PC-9 (cell line): ENCODE measurements around the gene SNAPC1.

Experiments used
- EZH2 ChIP-seq: fragments of 200-600 bp; sonication (generic); IDR thresholded peaks from 2 replicates; pipeline ENCODE4 v1.8.0; 2017; ENCODE audit warnings: antibody characterized with exemption, low read depth
- TF ChIP-seq, protein P1 (sequence below): fragments of 200-600 bp; sonication (generic); conservative IDR thresholded peaks from 2 replicates; pipeline ENCODE4 v1.6.1; 2017; ENCODE audit warnings: mixed run types, antibody characterized with exemption, mild to moderate bottlenecking, moderate library complexity

DNA sequence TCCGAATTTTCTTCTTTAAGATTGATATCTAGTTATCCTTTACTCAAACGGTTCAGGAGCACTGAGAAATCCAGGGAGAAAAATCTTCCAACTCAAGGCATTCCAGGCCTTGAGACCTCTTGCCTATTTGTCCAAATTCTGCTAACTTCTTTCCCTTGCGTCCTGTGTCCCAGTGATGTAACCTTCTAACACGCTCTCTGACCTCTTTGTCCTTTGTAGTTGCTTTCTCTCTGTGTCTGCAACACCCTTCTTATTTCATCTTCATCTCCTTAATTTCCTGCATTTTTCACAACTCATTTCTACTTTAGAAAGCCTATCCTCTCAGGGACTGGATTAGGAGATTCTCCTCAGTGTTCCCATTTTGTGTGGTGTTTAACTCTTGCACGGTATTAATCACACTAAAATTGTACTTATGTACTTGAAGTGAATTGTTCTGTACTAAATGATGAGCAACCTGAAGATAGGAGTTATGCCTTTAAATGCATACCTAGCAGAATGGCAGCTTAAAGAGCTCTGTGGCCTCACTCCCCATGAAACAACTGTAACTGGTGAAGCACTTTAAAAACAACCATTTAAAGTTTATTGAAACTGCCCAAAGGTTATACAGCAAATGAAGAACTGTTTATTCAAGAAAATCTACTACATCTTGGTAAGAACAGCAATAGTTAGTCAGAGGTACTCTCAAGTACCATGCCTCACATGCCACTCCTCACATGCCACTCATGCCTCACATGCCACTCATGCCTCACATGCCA is 7.4 kb upstream of the SNAPC1 start:
- TF ChIP-seq EZH2: no peak
- TF ChIP-seq, protein P1, sequence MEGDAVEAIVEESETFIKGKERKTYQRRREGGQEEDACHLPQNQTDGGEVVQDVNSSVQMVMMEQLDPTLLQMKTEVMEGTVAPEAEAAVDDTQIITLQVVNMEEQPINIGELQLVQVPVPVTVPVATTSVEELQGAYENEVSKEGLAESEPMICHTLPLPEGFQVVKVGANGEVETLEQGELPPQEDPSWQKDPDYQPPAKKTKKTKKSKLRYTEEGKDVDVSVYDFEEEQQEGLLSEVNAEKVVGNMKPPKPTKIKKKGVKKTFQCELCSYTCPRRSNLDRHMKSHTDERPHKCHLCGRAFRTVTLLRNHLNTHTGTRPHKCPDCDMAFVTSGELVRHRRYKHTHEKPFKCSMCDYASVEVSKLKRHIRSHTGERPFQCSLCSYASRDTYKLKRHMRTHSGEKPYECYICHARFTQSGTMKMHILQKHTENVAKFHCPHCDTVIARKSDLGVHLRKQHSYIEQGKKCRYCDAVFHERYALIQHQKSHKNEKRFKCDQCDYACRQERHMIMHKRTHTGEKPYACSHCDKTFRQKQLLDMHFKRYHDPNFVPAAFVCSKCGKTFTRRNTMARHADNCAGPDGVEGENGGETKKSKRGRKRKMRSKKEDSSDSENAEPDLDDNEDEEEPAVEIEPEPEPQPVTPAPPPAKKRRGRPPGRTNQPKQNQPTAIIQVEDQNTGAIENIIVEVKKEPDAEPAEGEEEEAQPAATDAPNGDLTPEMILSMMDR: no peak
